Measurements from ENCODE around the gene MTHFD1L.
"Not testable (repeated sequence)": the region's sequence is repeated elsewhere in the genome, so short reads cannot be mapped to it uniquely, and the experiment has no call there.

The MTHFD1L gene

GRCh38 chr6:151107897-151108427 is 242.5 kb downstream of the MTHFD1L start:
- no peaks in the 10 kb centered on the region for H3K27me3 ChIP-seq (ENCODE audit: control insufficient read depth, insufficient read depth, low read length)
- no peaks in the 10 kb centered on the region for H3K4me1 ChIP-seq (ENCODE audit: control insufficient read depth, insufficient read depth, low read length)
- H3K4me3 ChIP-seq (ENCODE audit: low read length), result no peak overlapping the region
- H3K9me3 ChIP-seq (ENCODE audit: control insufficient read depth, low read length), result no peaks in the 10 kb centered on the region
- no peak overlapping the region for H3K9ac ChIP-seq (ENCODE audit: low read length)
- H3K36me3 ChIP-seq (ENCODE audit: control insufficient read depth, insufficient read depth, low read length), result no peaks in the 10 kb centered on the region

- Histone ChIP-seq H3K4me1 (ENCODE audit: control insufficient read depth, insufficient read depth, low read length) (no peaks in the 10 kb centered on the region), H3K4me3 (ENCODE audit: low read length) (no peak overlapping the region), H3K36me3 (ENCODE audit: control insufficient read depth, insufficient read depth, low read length) (no peaks in the 10 kb centered on the region), H3K9me3 (ENCODE audit: control insufficient read depth, low read length) (no peaks in the 10 kb centered on the region), H3K9ac (ENCODE audit: low read length) (no peak overlapping the region), H3K27me3 (ENCODE audit: control insufficient read depth, insufficient read depth, low read length) (no peaks in the 10 kb centered on the region)
Observed at GRCh38 chr6:151108548-151108947, 243.0 kb downstream of the MTHFD1L start.

GRCh38 chr6:151109361-151109760 is 243.9 kb downstream of the MTHFD1L start:
- no peaks in the 10 kb centered on the region for H3K9me3 ChIP-seq (ENCODE audit: control insufficient read depth, low read length)
- no peak overlapping the region for H3K4me3 ChIP-seq (ENCODE audit: low read length)
- no peak overlapping the region for H3K9ac ChIP-seq (ENCODE audit: low read length)
- no peaks in the 10 kb centered on the region for H3K36me3 ChIP-seq (ENCODE audit: control insufficient read depth, insufficient read depth, low read length)
- no peaks in the 10 kb centered on the region for H3K4me1 ChIP-seq (ENCODE audit: control insufficient read depth, insufficient read depth, low read length)
- no peaks in the 10 kb centered on the region for H3K27me3 ChIP-seq (ENCODE audit: control insufficient read depth, insufficient read depth, low read length)

- no peaks in the 10 kb centered on the region for H3K36me3 ChIP-seq (ENCODE audit: control insufficient read depth, insufficient read depth, low read length)
- no peaks in the 10 kb centered on the region for H3K9me3 ChIP-seq (ENCODE audit: control insufficient read depth, low read length)
Observed at GRCh38 chr6:151109869-151110575, 244.5 kb downstream of the MTHFD1L start.

GRCh38 chr6:151110576-151110905 is 245.0 kb downstream of the MTHFD1L start:
- Histone ChIP-seq H3K9me3 (ENCODE audit: control insufficient read depth, low read length) (no peaks in the 10 kb centered on the region), H3K36me3 (ENCODE audit: control insufficient read depth, insufficient read depth, low read length) (no peaks in the 10 kb centered on the region), H3K4me1 (ENCODE audit: control insufficient read depth, insufficient read depth, low read length) (no peaks in the 10 kb centered on the region), H3K9ac (ENCODE audit: low read length) (no peak overlapping the region), H3K27me3 (ENCODE audit: control insufficient read depth, insufficient read depth, low read length) (no peaks in the 10 kb centered on the region), H3K4me3 (ENCODE audit: low read length) (no peak overlapping the region)

More at GRCh38 chr6:151109869-151110575, 244.5 kb downstream of the MTHFD1L start:
- Histone ChIP-seq H3K4me1 (ENCODE audit: control insufficient read depth, insufficient read depth, low read length) (no peaks in the 10 kb centered on the region), H3K27me3 (ENCODE audit: control insufficient read depth, insufficient read depth, low read length) (no peaks in the 10 kb centered on the region), H3K9ac (ENCODE audit: low read length) (no peak overlapping the region), H3K4me3 (ENCODE audit: low read length) (no peak overlapping the region)

- Histone ChIP-seq H3K36me3 (ENCODE audit: control insufficient read depth, insufficient read depth, low read length) (no peaks in the 10 kb centered on the region), H3K9ac (ENCODE audit: low read length) (no peak overlapping the region), H3K9me3 (ENCODE audit: control insufficient read depth, low read length) (no peaks in the 10 kb centered on the region), H3K27me3 (ENCODE audit: control insufficient read depth, insufficient read depth, low read length) (no peaks in the 10 kb centered on the region), H3K4me3 (ENCODE audit: low read length) (no peak overlapping the region), H3K4me1 (ENCODE audit: control insufficient read depth, insufficient read depth, low read length) (no peaks in the 10 kb centered on the region)
Observed at GRCh38 chr6:151111670-151112069, 246.2 kb downstream of the MTHFD1L start.

GRCh38 chr6:151112130-151112529 is 246.6 kb downstream of the MTHFD1L start:
- Histone ChIP-seq H3K27me3 (ENCODE audit: control insufficient read depth, insufficient read depth, low read length) (no peaks in the 10 kb centered on the region), H3K9ac (ENCODE audit: low read length) (no peak overlapping the region), H3K4me1 (ENCODE audit: control insufficient read depth, insufficient read depth, low read length) (no peaks in the 10 kb centered on the region), H3K9me3 (ENCODE audit: control insufficient read depth, low read length) (no peaks in the 10 kb centered on the region), H3K4me3 (ENCODE audit: low read length) (no peak overlapping the region), H3K36me3 (ENCODE audit: control insufficient read depth, insufficient read depth, low read length) (no peaks in the 10 kb centered on the region)

- H3K4me3 ChIP-seq (ENCODE audit: low read length); H3K9me3 ChIP-seq (ENCODE audit: control insufficient read depth, low read length): not testable (repeated sequence)
Observed at GRCh38 chr6:151112884-151113283, 247.4 kb downstream of the MTHFD1L start.

GRCh38 chr6:151113641-151114040 is 248.1 kb downstream of the MTHFD1L start:
- H3K4me3 ChIP-seq (ENCODE audit: low read length), result no peak overlapping the region
- H3K4me1 ChIP-seq (ENCODE audit: control insufficient read depth, insufficient read depth, low read length), result peaks cover 4% of the 10 kb centered on the region
- H3K36me3 ChIP-seq (ENCODE audit: control insufficient read depth, insufficient read depth, low read length), result no peaks in the 10 kb centered on the region
- no peaks in the 10 kb centered on the region for H3K9me3 ChIP-seq (ENCODE audit: control insufficient read depth, low read length)
- H3K9ac ChIP-seq (ENCODE audit: low read length), result no peak overlapping the region
- no peaks in the 10 kb centered on the region for H3K27me3 ChIP-seq (ENCODE audit: control insufficient read depth, insufficient read depth, low read length)

More at GRCh38 chr6:151112884-151113283, 247.4 kb downstream of the MTHFD1L start:
- not testable (repeated sequence) for H3K36me3 ChIP-seq (ENCODE audit: control insufficient read depth, insufficient read depth, low read length); H3K9ac ChIP-seq (ENCODE audit: low read length); H3K4me1 ChIP-seq (ENCODE audit: control insufficient read depth, insufficient read depth, low read length); H3K27me3 ChIP-seq (ENCODE audit: control insufficient read depth, insufficient read depth, low read length)

- no peak overlapping the region for H3K4me3 ChIP-seq (ENCODE audit: low read length)
- no peaks in the 10 kb centered on the region for H3K36me3 ChIP-seq (ENCODE audit: control insufficient read depth, insufficient read depth, low read length)
- no peaks in the 10 kb centered on the region for H3K27me3 ChIP-seq (ENCODE audit: control insufficient read depth, insufficient read depth, low read length)
- H3K9me3 ChIP-seq (ENCODE audit: control insufficient read depth, low read length), result no peaks in the 10 kb centered on the region
- H3K9ac ChIP-seq (ENCODE audit: low read length), result peak overlapping the region; percentile 63
- H3K4me1 ChIP-seq (ENCODE audit: control insufficient read depth, insufficient read depth, low read length), result peaks cover 4% of the 10 kb centered on the region
Observed at GRCh38 chr6:151118461-151119123, 253.1 kb downstream of the MTHFD1L start.

- H3K4me3 ChIP-seq (ENCODE audit: low read length), result no peak overlapping the region
- H3K9ac ChIP-seq (ENCODE audit: low read length), result no peak overlapping the region
- H3K4me1 ChIP-seq (ENCODE audit: control insufficient read depth, insufficient read depth, low read length), result peaks cover 4% of the 10 kb centered on the region
- no peaks in the 10 kb centered on the region for H3K27me3 ChIP-seq (ENCODE audit: control insufficient read depth, insufficient read depth, low read length)
- no peaks in the 10 kb centered on the region for H3K36me3 ChIP-seq (ENCODE audit: control insufficient read depth, insufficient read depth, low read length)
- no peaks in the 10 kb centered on the region for H3K9me3 ChIP-seq (ENCODE audit: control insufficient read depth, low read length)
Observed at GRCh38 chr6:151119823-151120524, 254.5 kb downstream of the MTHFD1L start.

- Histone ChIP-seq H3K4me1 (ENCODE audit: control insufficient read depth, insufficient read depth, low read length) (peaks cover 4% of the 10 kb centered on the region), H3K4me3 (ENCODE audit: low read length) (no peak overlapping the region), H3K27me3 (ENCODE audit: control insufficient read depth, insufficient read depth, low read length) (no peaks in the 10 kb centered on the region), H3K9me3 (ENCODE audit: control insufficient read depth, low read length) (no peaks in the 10 kb centered on the region), H3K36me3 (ENCODE audit: control insufficient read depth, insufficient read depth, low read length) (no peaks in the 10 kb centered on the region), H3K9ac (ENCODE audit: low read length) (no peak overlapping the region)
Observed at GRCh38 chr6:151121900-151122299, 256.4 kb downstream of the MTHFD1L start.
